Right lobe of liver (tissue), 6 donors: ENCODE results near the gene MAPK8. TPM values are rescaled to one million over a fixed set of nuclear protein-coding genes. Genes with fewer than 3 reads are reported as not detected.

Experiments used
- ATAC-seq, 4 donors: fragments of 200-7000 bp; cut with Tn5 transposase; one replicate each; pipeline ENCODE4 v1.9.1; 2020; ENCODE audit warnings: mild to moderate bottlenecking in 4 of 4, moderate library complexity in 4 of 4
- DNase-seq, 3 donors: peaks; one replicate each; pipeline ENCODE4 v3.0.0-alpha.2; 2020
- H3K27ac ChIP-seq, 3 donors: fragments of 200-600 bp; one replicate each; pipeline ENCODE4 v1.8.0; 2022
- H3K27me3 ChIP-seq, 2 donors: fragments of 200-600 bp; one replicate each; pipeline ENCODE4 v1.8.0; 2022
- H3K36me3 ChIP-seq, 4 donors: fragments of 200-600 bp; sonication (generic) in 1 of 4; one replicate each; pipeline versions ENCODE4 v1.5.1 to v1.8.0; 2017 to 2022; ENCODE audit warnings: control low read depth in 1 of 4
- H3K4me1 ChIP-seq, 4 donors: fragments of 200-600 bp; sonication (generic) in 1 of 4; one replicate each; pipeline versions ENCODE4 v1.5.1 to v1.8.0; 2017 to 2022; ENCODE audit warnings: control low read depth in 1 of 4
- H3K4me3 ChIP-seq, 3 donors: fragments of 200-600 bp; one replicate each; pipeline ENCODE4 v1.8.0; 2022
- H3K9me3 ChIP-seq, 4 donors: fragments of 200-600 bp; sonication (generic) in 1 of 4; one replicate each; pipeline versions ENCODE4 v1.5.1 to v1.8.0; 2017 to 2022; ENCODE audit warnings: control low read depth in 1 of 4
- POLR2A ChIP-seq: fragments of 450-650 bp; IDR thresholded peaks from one replicate; pipeline ENCODE4 v1.6.1; 2017; ENCODE audit warnings: antibody characterized with exemption, mild to moderate bottlenecking
- WGBS: methylation state at CpG from one replicate; pipeline ENCODE4 v1.1.6; 2018; ENCODE audit warnings: low coverage, low lambda C conversion rate; ENCODE audit not compliant: insufficient coverage; ENCODE audit errors: missing lambda C conversion rate; 5-methylcytosine and 5-hydroxymethylcytosine counted together
- intact Hi-C, 2 donors: fragments of 100-400 bp; cut with DNase I; formaldehyde crosslinking; loops; one replicate each; pipeline versions ENCODE4 v1.11.2 to v1.14.1; 2022
- total RNA-seq, 6 experiments: library from RNA; depleted of rRNA in 2 of 6; stranded (reverse); fragments of >200 nt in 2 of 6; fragmentation: NEBNext Ultra II Directional in 3 of 6; extraction: Animal tissue kit (Norgen Biotek cat#: 25700) in 3 of 6; gene quantifications; one replicate each; pipeline versions ENCODE4 v1.1.0 to v1.2.4, GENCODE V29; 2016 to 2023
- TF ChIP-seq, protein P1 (sequence below), 4 donors: fragments of 200-600 bp in 3 of 4; fragments of 450-650 bp in 1 of 4; IDR thresholded peaks; one replicate each; pipeline versions ENCODE4 v1.5.1 to v1.8.0; 2016 to 2022; ENCODE audit warnings: antibody characterized with exemption in 4 of 4, mild to moderate bottlenecking in 2 of 4
- donor health status: DM: no; HTN: yes; CAD: no.
- donor health status: DM: no; HTN: no; CAD: no.
- donor health status: DM: no; HTN: no; CAD: no.
- donor health status: DM: no; HTN: yes; CAD: no.
- donor health status: DM: no; HTN: yes; CAD: no.

MAPK8 gene
- total RNA-seq, 6 experiments from 2014 or later = 19.1 to 31.6 (median 27.6) TPM

DNA sequence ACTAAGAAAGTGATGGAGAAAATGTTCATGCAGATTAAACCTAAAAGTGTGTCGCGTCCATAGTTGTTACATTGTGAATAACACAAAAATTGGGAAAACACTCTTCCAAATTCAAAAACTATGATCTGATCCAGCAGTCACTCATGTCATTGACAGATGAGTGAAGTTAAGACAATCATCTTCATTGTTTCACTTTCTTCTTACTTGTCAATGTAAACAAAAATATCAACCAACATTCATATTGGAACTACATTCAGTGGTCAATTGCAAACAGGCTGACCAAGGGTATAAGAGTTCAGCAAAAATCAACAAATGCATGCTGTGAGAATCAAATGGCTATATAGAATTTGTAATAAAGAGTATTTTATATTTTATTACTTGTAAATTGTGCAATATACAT lies 33.8 kb upstream of the MAPK8 start:
- Histone ChIP-seq H3K36me3 (no peaks in the 10 kb centered on the region), H3K27me3 (no peaks in the 10 kb centered on the region), H3K9me3 (no peaks in the 10 kb centered on the region), H3K4me1 (no peaks in the 10 kb centered on the region), H3K4me3 (no peak overlapping the region), H3K27ac (no peak overlapping the region)
- intact Hi-C loops = no loop called here
- TF ChIP-seq POLR2A = no peak
- TF ChIP-seq, protein P1, sequence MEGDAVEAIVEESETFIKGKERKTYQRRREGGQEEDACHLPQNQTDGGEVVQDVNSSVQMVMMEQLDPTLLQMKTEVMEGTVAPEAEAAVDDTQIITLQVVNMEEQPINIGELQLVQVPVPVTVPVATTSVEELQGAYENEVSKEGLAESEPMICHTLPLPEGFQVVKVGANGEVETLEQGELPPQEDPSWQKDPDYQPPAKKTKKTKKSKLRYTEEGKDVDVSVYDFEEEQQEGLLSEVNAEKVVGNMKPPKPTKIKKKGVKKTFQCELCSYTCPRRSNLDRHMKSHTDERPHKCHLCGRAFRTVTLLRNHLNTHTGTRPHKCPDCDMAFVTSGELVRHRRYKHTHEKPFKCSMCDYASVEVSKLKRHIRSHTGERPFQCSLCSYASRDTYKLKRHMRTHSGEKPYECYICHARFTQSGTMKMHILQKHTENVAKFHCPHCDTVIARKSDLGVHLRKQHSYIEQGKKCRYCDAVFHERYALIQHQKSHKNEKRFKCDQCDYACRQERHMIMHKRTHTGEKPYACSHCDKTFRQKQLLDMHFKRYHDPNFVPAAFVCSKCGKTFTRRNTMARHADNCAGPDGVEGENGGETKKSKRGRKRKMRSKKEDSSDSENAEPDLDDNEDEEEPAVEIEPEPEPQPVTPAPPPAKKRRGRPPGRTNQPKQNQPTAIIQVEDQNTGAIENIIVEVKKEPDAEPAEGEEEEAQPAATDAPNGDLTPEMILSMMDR (IDR thresholded peaks at IDR 0.05) = no peak
- 100% methylated on average over 2 of the region's 2 CpGs for WGBS
- no peak for ATAC-seq
- no peak for DNase-seq

DNA sequence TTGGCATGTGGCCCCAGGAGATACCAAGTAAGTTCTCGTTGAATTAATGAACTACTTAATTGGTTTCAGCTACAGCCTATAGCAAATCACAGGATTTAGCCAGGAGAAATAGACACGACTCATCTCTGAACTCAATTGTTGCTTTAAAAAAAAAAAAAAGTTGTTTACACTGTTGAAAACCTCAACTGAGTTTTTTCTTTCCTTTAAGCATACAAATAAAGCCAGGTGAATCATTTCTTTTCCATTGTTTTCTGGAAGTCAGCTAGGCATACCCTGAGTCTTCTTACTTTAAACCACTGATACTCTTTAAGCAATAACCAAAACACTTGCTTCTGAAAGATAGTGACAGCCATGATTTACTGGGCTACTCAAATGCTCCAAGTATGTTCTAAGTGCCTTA lies 32.7 kb upstream of the MAPK8 start:
- no peak for ATAC-seq

DNA sequence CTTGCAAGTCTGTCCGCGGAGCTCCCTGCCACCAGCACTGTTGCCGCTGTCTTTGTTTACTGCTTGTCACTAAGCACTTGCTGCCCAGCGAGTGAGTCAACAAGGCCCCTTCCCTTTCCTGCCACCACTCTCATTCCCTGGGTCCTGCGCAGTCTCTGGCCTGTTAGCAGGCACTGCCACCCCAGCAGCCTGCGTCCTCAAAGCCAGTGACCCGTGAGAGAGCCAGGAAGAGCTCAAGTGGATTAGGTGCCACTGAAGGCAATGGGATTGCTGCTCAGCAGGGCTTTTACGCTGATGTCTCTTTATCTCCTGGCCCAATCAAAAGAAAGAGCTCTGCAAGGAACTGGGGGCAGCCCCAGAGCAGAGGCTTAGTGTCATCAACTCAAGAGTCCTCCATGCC lies 31.8 kb upstream of the MAPK8 start, which contains the start of gene FRMPD2:
TSS of gene FRMPD2 (minus strand) at position 61 of the 400 bp plus-strand sequence. CDS start 129 bp downstream, outside the sequence.
- H3K4me1 ChIP-seq = no peaks in the 10 kb centered on the region
- no peaks in the 10 kb centered on the region for H3K27me3 ChIP-seq
- H3K36me3 ChIP-seq = no peaks in the 10 kb centered on the region
- DNase-seq (no peak), ATAC-seq (no peak)
- H3K9me3 ChIP-seq = no peaks in the 10 kb centered on the region
- intact Hi-C loops = no loop called here
- no peak within 1 kb of the TSS for H3K27ac ChIP-seq
- 69% methylated on average over 4 of the region's 8 CpGs for WGBS
- no peak within 1 kb of the TSS for H3K4me3 ChIP-seq
- TF ChIP-seq POLR2A = no peak
- TF ChIP-seq, protein P1 (IDR thresholded peaks at IDR 0.05) = no peak

More for the DNA sequence above, 32.7 kb upstream of the MAPK8 start:
- Histone ChIP-seq H3K36me3 (no peaks in the 10 kb centered on the region), H3K4me3 (no peak overlapping the region), H3K27me3 (no peaks in the 10 kb centered on the region), H3K9me3 (no peaks in the 10 kb centered on the region), H3K4me1 (no peaks in the 10 kb centered on the region), H3K27ac (no peak overlapping the region)
- intact Hi-C loops = no loop called here
- no peak for DNase-seq
- 66% methylated on average over 2 of the region's 2 CpGs for WGBS
- TF ChIP-seq, protein P1 (IDR thresholded peaks at IDR 0.05) = no peak
- no peak for TF ChIP-seq POLR2A

DNA sequence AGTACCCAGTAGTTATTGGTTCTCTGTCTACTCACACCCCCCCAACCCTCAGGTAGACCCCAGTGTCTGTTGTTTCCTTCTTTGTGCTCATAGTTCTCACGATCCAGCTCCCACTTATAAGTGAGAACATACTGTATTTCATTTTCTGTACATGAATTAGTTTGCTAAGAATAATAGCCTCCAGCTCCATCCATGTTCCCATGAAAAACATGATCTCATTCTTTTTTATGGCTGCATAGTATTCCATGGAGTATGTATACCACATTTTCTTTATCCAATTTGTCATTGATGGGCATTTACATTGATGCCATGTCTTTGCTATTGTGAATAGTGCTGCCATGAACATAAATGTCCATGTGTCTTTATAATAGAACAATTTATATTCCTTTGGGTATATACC lies 29.4 kb upstream of the MAPK8 start:
- H3K36me3 ChIP-seq = no peaks in the 10 kb centered on the region
- ATAC-seq = no peak
- H3K4me3 ChIP-seq = no peak overlapping the region
- H3K4me1 ChIP-seq = no peaks in the 10 kb centered on the region
- TF ChIP-seq, protein P1 (IDR thresholded peaks at IDR 0.05) = no peak
- no peak for TF ChIP-seq POLR2A
- no peak overlapping the region for H3K27ac ChIP-seq
- intact Hi-C loops = no loop called here
- no peak for DNase-seq
- WGBS = 100% methylated on average over 1 of the region's 1 CpG
- no peaks in the 10 kb centered on the region for H3K27me3 ChIP-seq
- no peaks in the 10 kb centered on the region for H3K9me3 ChIP-seq
